Measurements from ENCODE around the gene ARHGAP23.

DNA sequence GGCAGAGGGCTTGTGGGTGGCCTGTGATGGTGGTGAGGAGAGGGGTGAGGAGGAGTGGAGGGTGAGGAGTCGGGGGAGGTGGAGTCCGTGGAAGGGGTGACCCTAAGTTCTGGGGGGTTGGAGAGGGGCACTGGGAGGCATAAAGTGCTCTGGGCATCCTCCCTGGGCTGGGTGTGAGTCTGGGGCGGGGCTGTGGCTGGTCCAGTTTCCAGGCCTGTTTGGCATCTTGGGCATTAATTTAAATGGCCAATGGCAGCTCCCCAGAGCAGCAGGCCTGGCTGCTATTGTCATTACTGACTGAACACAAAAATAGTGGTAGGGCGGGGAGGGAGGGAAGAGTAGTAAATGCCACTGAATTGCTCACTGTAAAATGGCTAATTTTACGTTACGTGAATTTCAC, 7.7 kb upstream of the ARHGAP23 start:
- TF ChIP-seq CTCF (conservative IDR thresholded peaks at IDR 0.05 in 1 of 2, IDR thresholded peaks at IDR 0.05 in 1 of 2; ENCODE audit: low read depth in 1 of 2, low read length in 2 of 2) (no peak), EZH2 (IDR thresholded peaks at IDR 0.05; ENCODE audit: low read length, missing control alignments) (no peak)
